GM19324 (cell line): ENCODE measurements around the gene USP1.

Source experiments
- ATAC-seq: cut with Tn5 transposase; IDR thresholded peaks from one replicate; pipeline ENCODE4 v1.9.1; 2021; ENCODE audit warnings: mild to moderate bottlenecking, moderate library complexity; ENCODE audit not compliant: unreplicated experiment, low FRiP score

USP1 gene

DNA sequence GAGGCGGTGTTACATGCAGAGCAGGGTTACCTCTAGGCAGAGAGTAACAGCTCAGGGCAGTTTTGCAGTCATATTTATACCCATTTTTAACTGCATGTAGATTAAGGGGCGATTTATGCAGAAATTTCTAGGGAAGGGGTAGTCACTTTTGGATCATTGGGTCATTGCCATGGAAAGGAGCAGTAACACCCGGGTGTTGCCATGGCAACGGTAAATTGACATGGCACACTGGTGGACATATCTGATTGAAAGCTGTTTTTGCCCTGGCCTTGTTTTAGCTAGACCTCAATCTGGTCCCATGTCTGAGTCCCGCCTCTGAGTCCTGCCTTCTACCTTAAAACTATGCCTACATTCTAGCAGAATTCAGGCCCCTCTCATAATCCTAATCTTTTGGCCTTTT, 11.8 kb upstream of the USP1 start:
- ATAC-seq, result no peak

DNA sequence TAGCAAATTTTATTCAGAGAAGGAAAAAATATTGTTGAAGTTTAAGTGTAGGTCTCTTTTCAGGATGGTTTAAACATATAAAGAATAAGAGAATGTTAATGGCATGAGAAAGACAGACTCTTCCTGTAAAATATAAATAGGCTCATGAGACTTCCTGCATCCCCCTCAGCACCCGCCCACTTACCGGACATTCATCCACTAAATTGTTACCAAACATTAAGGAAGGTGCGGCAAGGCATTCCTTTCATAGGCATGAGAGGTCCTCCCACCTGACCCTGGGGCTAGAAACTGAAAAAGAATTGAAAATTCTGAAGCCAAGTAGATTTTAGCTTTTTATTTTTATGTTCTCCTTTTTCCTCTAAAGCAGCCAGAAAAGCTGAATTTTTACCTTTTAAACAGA, 10.6 kb upstream of the USP1 start:
- ATAC-seq, result no peak

DNA sequence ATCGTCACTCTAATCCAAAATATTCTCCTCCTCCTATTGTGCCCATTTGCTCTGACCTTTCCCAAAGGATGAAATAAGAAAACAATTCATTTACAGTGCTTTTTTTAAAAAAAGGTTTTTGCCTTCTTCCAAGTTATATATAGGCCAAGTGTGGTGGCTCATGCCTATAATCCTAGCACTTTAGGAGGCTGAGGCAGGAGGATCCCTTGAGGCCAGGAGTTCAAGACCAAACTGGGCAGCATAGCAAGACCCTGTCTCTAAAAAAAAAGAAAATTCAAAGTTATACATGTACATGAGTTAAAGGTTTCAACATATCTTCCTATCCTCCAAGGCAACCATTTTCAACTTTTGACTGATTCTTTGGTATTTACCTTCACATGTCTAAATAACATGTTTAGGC, 10.1 kb upstream of the USP1 start:
- ATAC-seq, result no peak

DNA sequence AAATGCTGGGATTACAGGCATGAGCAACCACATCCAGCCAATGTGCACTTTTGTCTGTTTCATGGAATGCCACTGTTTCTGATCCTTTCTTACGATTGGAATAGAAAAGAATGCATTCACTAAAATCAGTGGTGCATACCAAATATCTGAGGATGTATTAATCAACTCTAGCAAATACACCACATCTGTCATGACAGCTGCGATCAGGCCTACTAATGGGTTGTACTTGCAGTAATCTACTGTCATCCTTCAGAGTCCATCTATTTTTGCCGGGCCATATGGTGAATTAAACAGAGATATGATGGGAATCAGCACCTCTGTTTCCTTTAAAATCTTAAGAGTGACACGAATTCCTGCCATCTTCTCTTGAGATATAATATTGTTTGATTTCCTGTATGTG, 8.5 kb upstream of the USP1 start:
- no peak for ATAC-seq

DNA sequence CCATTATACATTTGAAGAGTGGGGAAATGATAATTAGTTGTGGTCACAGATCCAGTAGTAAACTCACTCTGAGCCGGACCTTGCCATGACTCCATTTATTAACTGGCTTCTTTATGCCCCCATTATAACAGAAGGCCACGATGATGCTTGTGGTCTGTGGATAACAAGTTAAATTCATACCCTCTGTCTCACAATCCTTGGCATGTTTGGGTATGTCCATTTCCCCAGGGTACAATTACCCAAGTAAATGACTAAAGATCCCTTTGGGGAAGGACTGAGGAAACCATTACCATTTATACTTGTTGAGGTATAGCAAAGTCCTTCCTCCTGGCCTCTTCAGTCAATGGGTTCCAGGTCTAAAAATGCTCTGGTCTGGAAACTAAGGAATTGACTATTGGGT, 7.3 kb upstream of the USP1 start:
- ATAC-seq, result no peak

DNA sequence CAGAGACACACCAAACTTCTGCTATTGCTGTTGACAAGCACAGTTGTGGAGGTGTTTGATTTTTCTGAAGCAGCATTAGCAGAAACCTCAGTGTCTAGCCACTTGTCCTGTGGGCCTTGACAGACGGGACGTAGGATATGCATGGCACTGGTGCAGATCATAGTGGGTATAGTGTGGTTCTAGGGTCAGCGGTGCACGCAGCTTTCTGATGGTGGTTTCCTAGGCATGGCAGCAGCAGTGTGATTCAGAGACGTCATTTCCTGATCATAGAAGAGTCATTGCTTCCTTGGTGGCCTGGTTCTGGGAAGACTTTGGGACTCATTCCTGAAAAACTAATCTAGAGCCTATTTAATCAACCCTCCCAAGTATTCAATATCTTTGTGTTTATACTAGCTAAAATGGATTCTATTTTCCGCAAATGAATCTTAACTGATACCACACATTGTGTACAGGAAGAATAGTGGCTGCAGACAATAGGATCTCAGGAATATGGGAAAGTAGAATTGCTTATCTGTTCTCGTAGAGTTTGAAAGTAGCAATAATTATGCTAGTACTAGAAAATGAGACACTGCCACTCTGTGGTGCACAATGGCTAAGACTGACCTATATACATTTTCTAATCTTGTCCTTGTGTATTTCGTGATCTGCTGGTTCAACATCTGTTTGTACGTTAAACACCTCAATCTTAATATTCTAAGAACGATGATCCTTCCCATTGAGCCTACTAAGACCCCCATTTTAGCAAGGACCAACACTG, 2.8 kb upstream of the USP1 start:
- ATAC-seq, result no peak

DNA sequence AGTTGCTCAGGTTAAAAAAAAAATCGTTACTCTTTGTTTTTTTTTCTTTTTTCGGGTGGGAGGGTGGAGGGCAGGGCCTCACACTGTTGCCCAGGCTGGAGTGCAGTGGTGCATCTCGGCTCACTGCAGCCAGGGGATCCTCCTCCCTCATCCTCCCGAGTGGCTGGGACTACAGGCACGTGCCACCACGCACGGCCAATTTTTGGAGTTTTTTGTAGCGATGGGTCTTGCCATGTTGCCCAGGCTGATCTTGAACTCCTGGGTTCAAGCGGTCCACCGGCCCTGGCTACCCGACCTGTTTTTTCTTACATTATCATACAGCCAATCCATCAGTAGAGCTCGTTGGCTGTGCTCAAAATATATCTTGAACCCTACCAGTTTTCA, 2.2 kb upstream of the USP1 start:
- no peak for ATAC-seq

DNA sequence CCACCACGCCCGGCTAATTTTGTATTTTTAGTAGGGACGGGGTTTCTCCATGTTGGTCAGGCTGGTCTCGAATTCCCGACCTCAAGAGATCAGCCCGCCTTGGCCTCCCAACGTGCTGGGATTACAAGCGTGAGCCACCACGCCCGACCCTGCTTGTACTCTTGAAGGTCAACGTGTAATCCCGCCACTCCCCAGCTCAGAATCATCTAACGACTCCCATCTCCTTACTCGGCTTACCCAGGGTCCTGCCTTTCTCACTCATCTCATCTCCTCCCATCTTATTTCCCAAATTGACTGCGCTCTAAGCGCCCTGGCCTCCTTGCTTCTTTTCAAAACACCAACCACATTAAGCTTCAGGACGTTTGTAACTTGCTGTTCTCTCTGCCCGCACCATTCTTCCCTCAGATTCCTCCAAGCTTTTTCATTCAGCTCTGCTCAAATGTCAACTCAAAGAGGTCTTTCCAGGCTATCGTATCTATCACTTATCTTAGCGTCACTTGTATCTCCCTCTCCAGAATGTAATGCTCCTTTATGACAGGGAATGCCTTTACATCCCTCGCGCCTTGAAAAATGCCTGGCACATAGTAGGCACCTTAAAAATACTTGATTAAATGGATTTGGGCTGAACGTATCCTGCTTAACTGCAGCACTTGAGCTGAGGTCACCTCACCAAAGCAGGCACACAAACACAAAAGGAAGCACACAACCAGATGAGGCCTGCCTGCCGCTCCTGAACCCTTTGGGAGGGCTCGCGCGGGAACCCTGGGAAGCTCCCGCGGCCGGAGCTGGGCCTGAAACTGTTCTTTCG, 1.4 kb upstream of the USP1 start:
- ATAC-seq, result no peak

DNA sequence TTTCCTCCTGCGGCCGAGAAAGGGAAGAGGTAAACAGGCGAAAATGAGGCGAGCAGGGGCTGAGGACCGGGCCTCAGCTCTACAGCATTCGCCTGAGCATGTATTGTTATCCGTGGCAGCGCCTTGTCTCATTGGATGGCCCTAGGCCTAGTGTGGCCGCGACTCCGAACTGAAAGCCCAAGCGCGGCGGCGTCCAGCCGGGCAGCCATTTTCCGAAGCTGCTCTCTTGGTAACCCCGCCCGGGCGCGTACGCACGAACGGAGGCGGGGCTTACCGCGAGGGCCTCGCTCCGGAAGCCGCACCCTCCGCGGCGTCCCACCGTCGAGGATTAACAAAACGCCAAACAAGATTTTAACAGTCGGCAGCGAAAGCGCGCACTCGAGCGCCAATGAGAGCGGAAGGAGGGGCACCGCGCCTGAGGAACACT, 797 bp upstream of the USP1 start:
- peak; percentile 80 for ATAC-seq

DNA sequence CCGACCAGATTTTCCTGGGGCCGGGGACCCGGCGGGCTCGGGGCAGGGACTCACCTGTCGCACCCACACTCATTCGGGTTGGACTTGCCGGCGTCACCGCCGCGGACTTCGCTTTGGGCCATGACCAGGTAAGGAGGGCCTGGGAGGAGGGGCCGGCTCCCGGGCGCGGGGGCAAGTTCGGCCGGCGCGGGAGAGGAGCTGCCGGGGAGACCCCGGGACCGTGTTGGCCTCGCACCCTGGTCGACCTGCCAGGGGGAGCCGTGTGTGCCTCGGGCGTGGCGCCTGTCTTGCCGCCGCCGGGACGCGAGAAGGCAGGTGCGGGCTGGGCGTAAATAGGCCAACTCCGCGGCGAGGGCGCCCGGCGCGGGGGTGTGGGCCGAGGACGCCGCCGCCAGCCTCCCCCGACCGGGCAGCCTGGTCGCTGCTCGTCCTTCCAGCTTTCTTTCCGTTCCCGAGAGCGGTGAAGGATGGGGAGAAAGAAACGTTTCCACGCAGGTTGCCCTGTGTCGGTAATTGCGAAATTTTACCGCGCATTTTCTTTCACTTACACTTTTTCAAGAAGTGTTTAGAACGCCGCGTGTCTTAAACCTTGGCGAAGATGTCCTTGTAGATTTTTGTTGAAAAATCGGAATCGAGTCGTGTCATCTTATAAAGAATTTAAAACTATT, 558 bp downstream of the USP1 start:
- peak; percentile 4 for ATAC-seq

DNA sequence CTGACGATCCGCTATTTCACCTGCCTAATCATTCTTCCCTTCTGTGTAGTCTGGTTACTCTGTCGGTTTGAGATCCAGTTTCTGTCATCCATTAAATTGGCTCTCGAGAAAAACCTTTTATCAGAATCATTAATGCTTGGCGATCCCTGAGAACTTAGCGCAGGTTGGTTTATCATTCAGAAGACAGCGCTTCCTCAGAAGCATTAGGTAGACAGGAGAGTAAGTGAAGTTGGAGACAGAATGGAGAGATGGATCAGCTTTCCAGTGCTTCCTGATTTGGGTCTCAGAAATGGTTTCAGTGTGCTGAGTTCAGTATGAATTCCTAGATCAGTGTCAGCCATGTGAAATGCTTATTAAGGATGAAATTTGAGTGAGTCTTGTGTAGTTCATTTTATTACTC, 1.3 kb downstream of the USP1 start:
- no peak for ATAC-seq

DNA sequence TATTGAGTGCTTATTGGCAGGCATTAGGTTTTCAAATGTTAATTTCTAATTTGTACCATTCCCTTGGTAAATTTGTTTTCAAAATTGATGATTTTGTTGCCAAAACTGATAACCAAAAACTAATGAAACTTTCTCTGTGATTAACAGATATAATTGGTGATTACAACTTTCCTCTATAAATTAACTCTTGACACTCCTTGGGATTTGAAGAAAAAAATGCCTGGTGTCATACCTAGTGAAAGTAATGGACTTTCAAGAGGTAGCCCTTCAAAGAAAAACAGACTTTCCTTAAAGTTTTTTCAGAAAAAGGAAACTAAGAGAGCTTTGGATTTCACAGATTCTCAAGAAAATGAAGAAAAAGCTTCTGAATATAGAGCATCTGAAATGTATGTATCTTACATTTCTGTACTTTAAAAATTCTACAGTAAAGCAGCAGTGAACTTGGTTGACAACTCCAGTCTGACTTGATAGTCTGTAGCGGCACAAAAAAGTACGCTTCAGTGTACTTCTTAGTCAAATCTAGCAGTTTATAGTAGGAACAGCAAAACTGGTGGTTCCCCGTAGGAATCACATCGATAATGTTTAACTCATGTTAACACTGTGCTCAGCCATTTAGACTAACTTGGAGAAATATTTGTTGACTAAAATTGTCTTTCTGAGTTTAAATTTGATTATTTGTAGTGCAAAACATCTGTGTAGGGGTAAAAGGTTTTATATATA, 3.0 kb downstream of the USP1 start:
- no peak for ATAC-seq

DNA sequence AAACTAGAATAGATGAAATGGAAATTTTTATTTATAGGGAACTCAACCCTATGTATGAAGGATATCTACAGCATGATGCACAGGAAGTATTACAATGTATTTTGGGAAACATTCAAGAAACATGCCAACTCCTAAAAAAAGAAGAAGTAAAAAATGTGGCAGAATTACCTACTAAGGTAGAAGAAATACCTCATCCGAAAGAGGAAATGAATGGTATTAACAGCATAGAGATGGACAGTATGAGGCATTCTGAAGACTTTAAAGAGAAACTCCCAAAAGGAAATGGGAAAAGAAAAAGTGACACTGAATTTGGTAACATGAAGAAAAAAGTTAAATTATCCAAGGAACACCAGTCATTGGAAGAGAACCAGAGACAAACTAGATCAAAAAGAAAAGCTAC, 7.9 kb downstream of the USP1 start:
- ATAC-seq, result no peak

DNA sequence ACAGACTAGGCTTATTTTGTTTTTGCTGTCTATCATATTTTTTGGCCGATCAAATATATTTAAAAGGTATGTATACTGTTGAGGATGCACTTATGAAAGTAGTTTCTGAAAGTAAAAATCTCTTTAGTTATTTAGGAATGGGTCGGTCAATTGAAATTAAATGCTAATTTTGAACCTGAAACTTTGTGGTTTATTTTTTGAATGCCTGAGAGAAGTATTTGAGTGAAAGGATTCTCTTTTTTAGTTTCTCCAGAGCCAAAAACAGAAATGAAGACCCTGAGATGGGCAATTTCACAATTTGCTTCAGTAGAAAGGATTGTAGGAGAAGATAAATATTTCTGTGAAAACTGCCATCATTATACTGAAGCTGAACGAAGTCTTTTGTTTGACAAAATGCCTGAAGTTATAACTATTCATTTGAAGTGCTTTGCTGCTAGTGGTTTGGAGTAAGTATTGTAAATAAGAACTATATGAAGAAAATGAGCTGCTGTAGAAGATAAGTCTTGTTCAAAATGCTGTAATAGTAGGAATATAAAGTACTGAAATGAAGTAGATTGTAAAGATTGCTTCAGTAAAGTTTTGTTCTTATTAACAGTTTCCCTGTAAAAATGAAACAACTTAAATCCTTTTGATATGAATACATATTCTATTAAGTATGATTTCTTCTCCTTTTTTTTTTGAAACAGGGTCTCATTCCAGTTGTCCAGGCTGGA, 11.5 kb downstream of the USP1 start:
- no peak for ATAC-seq

DNA sequence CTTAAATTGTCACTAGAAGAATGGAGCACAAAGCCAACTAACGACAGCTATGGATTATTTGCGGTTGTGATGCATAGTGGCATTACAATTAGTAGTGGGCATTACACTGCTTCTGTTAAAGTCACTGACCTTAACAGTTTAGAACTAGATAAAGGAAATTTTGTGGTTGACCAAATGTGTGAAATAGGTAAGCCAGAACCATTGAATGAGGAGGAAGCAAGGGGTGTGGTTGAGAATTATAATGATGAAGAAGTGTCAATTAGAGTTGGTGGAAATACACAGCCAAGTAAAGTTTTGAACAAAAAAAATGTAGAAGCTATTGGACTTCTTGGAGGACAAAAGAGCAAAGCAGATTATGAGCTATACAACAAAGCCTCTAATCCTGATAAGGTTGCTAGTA, 13.5 kb downstream of the USP1 start:
- ATAC-seq, result no peak

DNA sequence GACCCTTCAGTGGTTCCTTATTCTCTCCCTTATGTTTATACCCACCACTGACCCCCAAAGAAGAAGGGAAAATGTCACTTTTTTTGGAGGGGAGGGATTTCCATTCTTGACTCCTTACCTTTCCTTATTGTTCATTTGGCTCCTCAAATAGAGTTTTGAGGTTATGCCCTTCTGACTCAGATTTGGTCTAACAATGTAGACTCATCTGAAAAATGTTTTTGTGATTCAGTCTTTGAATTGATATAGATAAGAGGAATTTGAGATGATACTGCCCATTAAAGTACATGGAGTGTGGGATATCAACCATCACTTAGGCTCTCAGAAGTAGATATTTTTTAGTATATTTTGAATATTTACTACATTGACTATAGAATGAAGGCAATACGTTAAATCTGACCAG, 16.1 kb downstream of the USP1 start:
- ATAC-seq, result no peak

DNA sequence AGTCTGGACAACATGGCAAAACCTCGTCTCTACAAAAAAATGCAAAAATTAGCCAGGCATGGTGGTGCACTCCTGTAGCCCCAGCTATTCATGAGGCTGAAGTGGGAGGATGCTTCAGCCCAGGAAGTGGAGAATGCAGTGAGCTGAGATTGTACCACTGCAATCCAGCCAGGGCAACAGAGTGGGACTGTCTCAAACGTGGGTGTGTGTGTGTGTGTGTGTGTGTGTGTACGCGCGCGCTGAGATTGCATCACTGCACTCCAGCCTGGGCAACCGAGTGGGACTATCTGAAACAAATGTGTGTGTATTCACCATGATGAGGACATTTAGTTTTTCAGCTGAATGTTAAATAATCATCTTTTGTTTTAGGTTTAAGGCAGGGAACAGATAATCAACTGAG, 21.1 kb downstream of the USP1 start:
- ATAC-seq, result no peak

DNA sequence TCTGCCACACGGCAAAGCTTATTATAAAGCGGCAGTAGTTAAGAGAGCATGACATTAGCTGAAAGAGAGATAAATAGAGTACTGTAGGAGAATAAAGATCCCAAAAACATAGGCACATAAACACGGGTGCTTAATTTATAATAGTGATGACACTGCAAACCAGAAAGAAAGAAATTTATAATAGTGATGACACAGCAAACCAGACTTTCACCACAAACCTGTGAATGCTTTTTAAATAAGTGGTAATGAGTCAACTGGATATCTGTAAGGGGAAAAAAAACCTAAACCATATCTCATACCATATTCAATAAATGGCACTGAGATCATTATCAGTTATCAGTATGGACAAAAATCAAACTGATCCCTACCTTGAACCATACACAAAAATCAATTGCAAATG, 25.5 kb downstream of the USP1 start:
- ATAC-seq, result no peak

DNA sequence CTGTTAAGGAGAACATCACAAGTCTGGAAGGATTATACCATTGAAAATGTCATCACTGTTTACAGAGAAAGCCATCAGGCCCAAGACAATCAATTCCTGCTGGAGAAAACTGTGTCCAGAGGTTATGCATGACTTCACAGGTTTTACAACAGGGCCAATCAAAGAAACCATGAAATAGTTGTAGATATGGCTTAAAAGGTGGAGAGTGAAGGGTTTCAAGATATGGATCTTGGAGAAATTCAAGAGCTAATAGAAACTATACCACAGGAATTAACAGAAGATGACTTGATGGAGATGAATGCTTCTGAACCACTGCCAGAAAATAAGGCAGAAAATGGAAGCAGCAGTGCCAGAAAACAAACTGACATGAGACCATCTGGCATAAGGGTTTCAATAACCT, 30.2 kb downstream of the USP1 start:
- no peak for ATAC-seq

DNA sequence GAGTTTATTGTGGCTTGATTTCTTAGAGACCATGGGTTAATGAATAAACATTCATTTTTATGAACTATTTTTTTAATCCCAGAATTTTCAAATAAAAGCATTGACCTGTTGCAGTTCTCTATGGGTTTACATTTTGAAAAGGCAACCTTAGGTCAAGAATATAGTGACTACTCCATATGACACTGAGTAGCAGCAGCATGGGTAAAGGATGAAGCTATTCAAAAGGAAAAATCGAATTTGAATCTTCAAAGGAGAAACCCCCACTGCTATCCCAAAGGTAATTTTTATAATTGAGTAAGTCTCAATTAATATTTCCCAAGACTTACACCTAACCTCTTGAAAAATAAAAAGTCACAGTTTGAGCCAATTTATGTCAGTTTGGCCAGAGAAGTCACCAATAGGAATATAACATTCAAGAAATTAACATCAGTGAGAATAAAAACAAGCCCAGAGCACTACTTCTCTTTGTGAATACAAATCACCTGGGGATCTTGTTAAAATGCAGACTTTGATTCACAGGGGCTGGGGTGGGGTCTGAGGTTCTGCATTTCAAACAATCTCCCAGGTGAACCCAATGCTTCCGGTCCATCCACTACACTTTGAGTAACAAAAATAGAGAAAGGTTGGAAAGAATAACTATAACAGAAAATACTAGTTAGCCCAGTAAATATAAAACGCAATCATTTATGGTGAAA, 39.8 kb downstream of the USP1 start:
- ATAC-seq, result no peak
